ENCODE data around the gene SNX32.
"Not testable (repeated sequence)": the region's sequence is repeated elsewhere in the genome, so short reads cannot be mapped to it uniquely, and the experiment has no call there.

- TF ChIP-seq NR2F2 (IDR thresholded peaks at IDR 0.05; ENCODE audit: borderline replicate concordance, low read depth); ZNF891 (CRISPR knock-in tag; IDR thresholded peaks at IDR 0.05): not testable (repeated sequence)
Measured at GRCh38 chr11:65848693-65849092, 14.9 kb downstream of the SNX32 start.
